Stimulated activated CD8-positive, alpha-beta memory T cell treated with anti-CD3 and anti-CD28 coated beads, Interleukin-2, amount 100 ng/mL, for 1 hour (primary cell): ENCODE data around the gene VWA8.
"Not testable (repeated sequence)": the region's sequence is repeated elsewhere in the genome, so short reads cannot be mapped to it uniquely, and the experiment has no call there.

ENCODE experiments used
- DNase-seq, 2 donors: peaks; one replicate each; pipeline ENCODE4 v3.0.0-alpha.2; 2020; ENCODE audit warnings: low read depth in 2 of 2

Gene VWA8

DNA sequence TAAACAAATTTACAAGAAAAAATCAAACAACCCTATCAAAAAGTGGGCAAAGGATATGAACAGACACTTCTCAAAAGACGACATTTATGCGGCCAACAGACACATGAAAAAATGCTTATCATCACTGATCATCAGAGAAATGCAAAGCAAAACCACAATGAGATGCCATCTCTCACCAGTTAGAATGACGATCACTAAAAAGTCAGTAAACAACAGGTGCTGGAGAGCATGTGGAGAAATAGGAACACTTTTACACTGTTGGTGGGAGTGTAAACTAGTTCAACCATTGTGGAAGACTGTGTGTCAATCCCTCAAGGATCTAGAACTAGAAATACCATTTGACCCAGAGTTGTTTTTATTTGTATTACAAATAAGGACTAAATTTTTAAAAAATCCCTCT is 215.4 kb downstream of the VWA8 start:
- DNase-seq, result not testable (repeated sequence)

- DNase-seq, result no peak
Observed at GRCh38 chr13:41742917-41743552, 217.9 kb downstream of the VWA8 start.

- DNase-seq, result no peak
Observed at GRCh38 chr13:41740479-41740878, 220.4 kb downstream of the VWA8 start.

DNA sequence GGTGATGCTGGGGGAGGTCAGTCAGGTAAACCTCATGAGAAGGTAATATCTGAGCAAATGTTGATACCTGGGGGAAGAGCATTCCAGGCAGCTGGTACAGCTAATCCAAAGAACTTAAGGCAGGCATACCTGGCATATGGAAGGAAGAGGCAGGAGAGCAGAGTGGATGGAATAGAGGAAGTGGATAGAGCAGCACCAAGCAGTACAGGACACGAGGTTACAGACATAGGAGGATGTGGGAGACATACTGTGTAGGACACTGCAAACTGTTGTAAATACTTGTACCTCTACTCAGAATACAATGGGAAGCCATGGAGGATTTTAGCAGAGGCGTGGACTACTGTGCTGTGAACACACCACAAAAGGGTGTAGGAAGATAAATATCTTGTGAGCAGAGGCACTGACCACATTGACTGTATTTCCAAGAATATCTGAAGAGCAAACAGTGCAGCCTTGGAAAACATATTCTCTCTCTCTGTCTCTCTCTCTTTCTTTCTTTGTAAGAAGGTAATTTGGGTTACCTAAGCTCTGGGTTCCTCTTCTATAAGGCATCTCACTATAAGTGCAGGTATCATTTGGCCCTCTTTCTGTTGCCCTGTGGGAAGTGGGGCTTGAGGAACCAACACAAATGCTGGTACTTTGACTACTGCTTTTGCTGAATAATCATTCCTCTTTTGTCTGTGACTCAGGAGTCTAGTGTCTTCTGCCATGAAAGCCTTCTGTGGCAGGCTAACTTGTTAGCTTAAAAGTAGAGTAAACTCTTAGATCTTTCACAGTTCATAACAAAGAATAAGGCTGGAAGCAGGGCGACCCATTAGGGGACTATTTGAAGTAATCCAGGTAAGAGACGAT is 238.0 kb downstream of the VWA8 start:
- DNase-seq, result no peak

DNA sequence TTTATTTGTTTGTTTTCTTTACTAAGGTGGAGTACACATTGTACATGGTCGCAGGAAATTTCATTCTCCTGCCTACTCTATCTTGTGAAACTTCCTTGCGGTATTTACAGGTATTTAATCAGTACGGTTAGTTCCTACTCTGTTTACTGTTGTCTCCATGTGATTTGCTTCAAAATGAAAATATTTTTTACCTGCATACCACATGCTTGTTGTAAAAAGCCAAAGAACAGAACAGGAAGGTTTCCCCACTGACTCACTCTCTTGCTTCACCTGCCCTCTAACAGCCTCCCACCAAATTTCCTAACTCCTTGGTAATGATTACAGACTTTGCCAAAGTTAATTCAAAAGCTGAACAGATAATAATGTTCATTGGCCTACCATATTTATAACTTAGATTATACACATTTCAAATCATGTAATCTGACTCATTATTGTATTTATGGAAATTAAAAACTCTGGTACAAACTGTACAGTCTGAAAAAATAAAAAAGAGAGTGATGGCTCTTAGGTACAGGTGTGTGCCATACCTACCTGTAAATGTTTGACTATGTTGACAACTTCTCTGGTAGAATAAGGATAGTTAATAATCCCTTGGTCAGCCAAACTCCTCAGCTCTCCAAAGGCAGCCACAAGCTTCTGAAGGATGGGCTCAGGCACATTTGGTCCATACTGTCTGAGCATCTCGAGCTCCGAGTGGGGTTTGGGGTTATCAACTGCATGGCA is 239.9 kb downstream of the VWA8 start:
- no peak for DNase-seq

GRCh38 chr13:41716236-41716635 is 244.7 kb downstream of the VWA8 start:
- no peak for DNase-seq

DNA sequence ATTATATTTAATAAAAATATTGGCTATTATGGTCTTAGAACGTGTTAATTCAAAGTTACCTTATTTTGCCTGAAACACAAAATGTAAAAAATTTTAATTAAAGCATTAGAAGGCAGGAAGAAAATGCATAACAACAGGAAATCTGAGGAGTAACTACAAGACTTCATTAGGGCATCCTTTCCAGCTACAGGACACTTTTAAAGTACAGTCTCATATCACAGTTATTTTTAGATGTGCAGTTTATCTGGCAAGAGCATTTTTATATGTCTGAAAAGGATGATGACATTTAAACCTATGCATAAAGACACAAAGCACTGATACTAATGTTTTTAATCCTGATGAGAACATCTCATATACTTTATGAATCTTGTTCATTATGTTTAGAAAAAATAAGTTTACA is 247.5 kb downstream of the VWA8 start:
- DNase-seq, result no peak

DNA sequence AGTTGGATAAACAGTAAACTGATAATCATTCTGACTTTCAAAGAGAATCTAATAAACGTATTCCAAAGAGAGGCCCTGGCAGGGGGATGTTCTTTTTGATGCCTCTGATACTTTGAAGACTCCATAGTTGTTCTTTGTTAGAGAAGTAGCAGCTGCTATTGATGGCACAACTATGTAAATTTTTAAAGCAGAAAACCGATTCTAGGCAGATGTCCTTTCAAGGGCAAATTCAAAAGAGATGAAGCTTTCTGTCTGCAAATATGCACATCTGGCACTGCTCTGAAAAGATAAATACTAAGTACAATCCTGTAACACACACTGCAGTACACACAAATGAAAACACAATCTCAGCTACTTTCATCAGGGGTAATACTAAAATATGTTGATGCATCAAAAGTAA is 250.1 kb downstream of the VWA8 start:
- DNase-seq, result no peak

GRCh38 chr13:41709511-41709910 is 251.4 kb downstream of the VWA8 start:
- no peak for DNase-seq

- DNase-seq, result no peak
Observed at GRCh38 chr13:41708713-41709112, 252.2 kb downstream of the VWA8 start.

GRCh38 chr13:41707194-41707821 is 253.6 kb downstream of the VWA8 start:
- no peak for DNase-seq

- no peak for DNase-seq
Observed at GRCh38 chr13:41706152-41706551, 254.8 kb downstream of the VWA8 start.

GRCh38 chr13:41702540-41702939 is 258.4 kb downstream of the VWA8 start:
- no peak for DNase-seq

DNA sequence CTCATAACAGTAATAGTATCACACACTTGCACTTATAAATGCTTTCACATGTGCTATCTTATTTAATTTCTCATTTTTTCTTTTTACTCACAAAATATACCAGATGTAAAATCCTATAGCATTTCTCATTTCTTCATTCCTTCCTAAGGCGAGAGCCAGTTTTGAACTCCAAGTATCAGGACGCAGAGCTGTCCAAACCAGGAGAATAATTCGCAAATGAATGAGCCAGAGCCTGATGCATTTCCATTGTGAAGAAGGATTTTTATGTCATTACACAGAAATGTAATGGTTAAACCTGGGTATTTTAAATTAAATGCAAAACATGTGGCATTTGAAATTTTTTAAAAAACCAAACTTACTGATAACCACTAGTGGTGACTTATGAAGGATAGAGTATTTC is 259.2 kb downstream of the VWA8 start:
- DNase-seq, result no peak

DNA sequence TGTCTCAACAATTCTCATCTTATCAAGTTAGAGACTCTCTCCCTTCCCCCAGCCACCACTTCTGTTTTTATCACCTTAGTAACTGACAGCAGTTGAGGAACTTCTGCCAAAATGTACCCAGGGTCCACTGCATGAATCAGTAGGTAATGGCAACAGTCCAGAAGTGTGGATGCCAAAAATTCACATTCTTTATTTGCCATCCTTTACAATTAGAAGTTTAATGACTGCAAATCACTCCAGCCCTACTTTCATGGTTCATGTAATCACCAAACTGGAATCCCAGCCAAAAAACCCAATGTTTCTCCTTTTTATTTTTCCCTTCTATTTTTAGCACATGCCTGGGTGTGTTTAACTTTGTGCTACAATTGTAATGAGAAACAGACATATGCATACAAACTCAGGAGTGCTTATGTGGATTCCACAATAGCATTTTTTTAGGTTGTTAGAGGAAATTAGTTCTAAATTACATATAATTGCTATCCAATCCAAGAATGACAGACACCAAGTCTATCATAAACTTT is 260.1 kb downstream of the VWA8 start:
- no peak for DNase-seq

DNA sequence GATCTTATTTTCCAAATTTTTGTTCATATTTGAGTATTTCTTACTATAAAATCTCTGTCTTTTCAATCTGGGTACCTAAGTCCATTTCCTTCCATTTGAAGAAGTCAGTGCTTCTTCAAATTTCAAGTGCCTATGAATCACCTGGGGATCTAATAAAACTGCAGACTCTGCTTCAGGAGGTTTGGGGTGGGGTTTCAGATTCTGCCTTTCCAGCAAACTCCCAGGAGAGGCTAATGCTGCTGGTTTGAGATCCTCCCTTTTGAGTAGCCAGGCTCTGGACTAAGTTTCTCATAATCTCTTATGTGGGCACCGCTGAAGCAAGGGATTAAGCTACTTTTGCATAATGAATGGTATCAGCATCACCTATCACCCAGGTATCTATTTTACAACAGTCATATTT is 261.1 kb downstream of the VWA8 start:
- no peak for DNase-seq

- no peak for DNase-seq
Observed at GRCh38 chr13:41697578-41697977, 263.3 kb downstream of the VWA8 start.

DNA sequence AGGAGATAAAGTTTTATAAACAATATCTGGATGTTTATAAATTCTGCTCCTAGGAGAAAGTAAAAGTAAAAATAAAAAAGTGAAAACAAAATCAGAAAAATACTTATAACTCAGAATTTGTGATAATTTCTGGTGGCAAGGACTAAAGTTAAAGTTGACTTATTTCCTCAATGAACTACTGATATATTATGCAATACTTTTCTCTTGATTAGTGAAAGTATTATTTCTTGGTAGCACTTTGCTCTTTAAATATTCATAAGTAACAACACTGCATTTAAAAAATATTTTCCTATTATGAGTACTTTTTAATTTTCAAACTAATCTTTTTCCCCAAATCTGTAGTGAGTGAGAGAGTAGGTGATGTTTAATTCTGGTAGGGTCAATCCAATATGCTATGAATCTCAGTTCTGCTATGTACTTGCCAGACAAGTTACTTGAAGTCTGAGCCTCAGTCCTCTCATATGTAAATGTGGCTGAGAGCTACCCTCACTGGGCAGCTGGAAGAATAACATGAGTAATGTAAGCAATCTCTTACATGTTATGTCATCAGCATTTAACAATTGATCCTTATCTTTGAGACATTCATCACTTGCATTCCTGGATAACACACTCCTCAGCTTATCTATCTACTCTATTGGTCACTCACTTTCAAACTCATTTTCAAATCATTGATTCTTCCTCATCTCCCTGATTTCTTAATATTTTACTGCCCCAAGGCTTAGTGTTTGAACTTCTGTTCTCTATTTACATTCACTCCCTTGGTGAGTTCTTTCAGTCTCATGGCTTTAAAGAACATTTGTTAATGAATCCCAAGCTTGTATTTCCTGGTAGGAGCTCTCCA is 264.5 kb downstream of the VWA8 start:
- DNase-seq, result no peak

GRCh38 chr13:41694545-41695301 is 266.2 kb downstream of the VWA8 start:
- DNase-seq, result no peak

DNA sequence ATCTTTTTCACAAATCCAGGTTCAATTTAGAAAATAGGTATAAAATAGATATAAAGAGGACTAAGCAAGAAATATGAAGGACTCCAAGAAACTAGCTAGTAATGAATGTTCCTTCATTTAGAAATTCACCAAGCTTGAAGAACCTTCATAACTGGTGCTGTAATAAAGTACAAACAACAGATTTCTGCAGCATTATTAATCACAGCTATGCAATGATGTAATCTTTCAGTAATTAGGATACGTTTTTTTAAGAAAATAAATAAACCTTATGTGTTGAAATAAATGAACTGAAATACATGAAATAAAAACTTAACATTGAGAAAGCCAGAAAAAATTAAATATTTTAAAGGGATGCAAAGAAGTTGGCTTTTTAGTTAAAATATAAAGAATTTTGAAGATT is 267.5 kb downstream of the VWA8 start:
- DNase-seq, result no peak
